AG04449 (cell line): Measurements from ENCODE around the gene ATAD2B.
"Not testable (repeated sequence)": the region's sequence is repeated elsewhere in the genome, so short reads cannot be mapped to it uniquely, and the experiment has no call there.

Experiments used
- CTCF ChIA-PET: fragments of 350-600 bp; formaldehyde crosslinking; extraction: SDS; loops from one replicate; lab custom pipeline; 2021; ENCODE audit warnings: antibody characterized with exemption; lab: Yijun Ruan, JAX
- POLR2A ChIA-PET: fragments of 400-600, 350-600 bp; formaldehyde crosslinking; extraction: SDS; loops from one replicate; lab custom pipeline; 2020; ENCODE audit warnings: antibody characterized with exemption, inconsistent platforms; lab: Yijun Ruan, JAX
- DNase-seq: peaks from one replicate; pipeline ENCODE4 v3.0.0-alpha.2; 2010; ENCODE audit warnings: low read depth, low spot score
- H3K4me3 ChIP-seq: 2 replicates; pipeline ENCODE4 v1.5.1; 2011; ENCODE audit warnings: low read depth, mild to moderate bottlenecking, control low read depth, low read length
- TF ChIP-seq, protein P1 (sequence below): IDR thresholded peaks from one replicate; pipeline ENCODE4 v1.5.1; 2011; ENCODE audit warnings: mild to moderate bottlenecking, moderate library complexity, low read length, control low read depth, inconsistent platforms; ENCODE audit not compliant: insufficient read depth; ENCODE audit errors: missing control alignments

Gene ATAD2B

DNA sequence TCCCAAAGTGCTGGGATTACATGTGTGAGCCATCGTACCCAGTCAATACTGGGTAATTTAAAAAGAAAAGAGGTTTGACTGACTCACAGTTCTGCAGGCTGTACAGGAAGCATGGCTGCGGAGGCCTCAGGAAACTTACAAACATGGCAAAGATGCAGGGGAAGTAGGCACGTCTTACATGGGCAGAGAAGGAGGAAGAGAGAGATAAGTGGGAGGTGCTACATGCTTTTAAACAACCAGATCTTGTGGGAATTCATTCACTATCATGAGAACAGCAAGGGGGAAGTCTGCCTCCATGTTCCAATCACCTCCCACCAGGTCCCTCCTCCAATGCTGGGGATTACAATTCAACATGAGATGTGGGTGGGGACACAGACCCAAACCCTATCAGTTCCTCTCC lies 192.5 kb downstream of the ATAD2B start:
- ChIA-PET POLR2A (no interaction called here), CTCF (no interaction called here)
- TF ChIP-seq, protein P1, sequence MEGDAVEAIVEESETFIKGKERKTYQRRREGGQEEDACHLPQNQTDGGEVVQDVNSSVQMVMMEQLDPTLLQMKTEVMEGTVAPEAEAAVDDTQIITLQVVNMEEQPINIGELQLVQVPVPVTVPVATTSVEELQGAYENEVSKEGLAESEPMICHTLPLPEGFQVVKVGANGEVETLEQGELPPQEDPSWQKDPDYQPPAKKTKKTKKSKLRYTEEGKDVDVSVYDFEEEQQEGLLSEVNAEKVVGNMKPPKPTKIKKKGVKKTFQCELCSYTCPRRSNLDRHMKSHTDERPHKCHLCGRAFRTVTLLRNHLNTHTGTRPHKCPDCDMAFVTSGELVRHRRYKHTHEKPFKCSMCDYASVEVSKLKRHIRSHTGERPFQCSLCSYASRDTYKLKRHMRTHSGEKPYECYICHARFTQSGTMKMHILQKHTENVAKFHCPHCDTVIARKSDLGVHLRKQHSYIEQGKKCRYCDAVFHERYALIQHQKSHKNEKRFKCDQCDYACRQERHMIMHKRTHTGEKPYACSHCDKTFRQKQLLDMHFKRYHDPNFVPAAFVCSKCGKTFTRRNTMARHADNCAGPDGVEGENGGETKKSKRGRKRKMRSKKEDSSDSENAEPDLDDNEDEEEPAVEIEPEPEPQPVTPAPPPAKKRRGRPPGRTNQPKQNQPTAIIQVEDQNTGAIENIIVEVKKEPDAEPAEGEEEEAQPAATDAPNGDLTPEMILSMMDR, result no peak
- DNase-seq, result no peak
- no peak overlapping the region for H3K4me3 ChIP-seq

DNA sequence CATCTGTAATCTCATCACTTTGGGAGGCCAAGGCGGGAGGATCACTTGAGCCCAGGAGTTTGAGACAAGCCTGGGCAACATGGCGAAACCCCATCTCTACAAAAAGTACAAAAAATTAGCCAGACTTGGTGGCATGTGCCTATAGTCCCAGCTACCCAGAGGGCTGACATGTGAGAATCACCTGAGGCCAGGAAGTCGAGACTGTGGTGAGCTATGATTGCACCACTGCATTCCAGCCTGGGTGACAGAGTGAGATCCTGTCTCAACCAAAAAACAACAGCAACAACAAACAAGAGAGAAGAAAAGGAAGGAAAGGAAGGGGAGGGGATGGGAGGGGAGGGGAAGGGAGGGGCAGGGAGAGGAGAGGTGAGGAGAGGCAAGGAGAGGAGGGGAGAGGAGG lies 203.9 kb downstream of the ATAD2B start:
- CTCF ChIA-PET, H3K4me3 ChIP-seq, POLR2A ChIA-PET, DNase-seq: not testable (repeated sequence)

DNA sequence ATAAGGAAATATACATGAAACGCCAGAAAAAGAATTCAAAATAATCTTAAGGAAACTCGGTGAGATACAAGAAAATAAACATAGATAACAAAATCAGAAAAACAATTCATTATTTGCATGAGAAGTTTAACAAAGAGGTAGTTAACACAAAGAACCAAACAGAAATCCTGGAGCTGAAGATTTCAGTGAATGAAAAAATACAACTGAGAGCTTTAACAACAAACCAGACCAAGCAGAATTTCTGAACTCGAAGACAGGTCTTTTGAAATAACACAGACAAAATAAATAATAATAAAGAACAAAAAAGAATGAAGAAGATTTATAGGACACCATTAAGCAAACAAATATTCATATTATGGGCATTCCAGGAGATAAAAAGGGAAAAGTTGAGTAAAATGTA lies 204.7 kb downstream of the ATAD2B start:
- DNase-seq, result no peak
- CTCF ChIA-PET, result no interaction called here
- POLR2A ChIA-PET, result no interaction called here
- TF ChIP-seq, protein P1, result no peak
- no peak overlapping the region for H3K4me3 ChIP-seq

DNA sequence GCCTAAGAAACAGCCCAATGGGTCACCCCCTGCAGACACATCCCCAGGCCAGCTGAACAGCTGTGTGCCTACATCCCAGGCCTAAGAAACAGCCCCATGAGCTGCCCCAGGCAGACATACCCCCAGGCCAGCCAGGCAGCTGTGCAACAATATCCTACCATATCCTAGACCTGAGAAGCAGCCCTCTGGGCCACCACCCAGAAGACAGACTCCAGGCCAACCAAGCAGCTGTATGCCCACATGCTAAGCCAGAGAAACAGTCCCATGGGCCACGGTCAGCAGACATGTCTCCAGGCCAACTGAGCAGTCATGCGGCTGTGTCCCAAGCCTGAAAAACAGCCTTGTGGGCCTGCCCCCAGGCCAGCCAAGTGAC lies 205.5 kb downstream of the ATAD2B start:
- H3K4me3 ChIP-seq, result no peak overlapping the region
- TF ChIP-seq, protein P1, result no peak
- POLR2A ChIA-PET, result no interaction called here
- CTCF ChIA-PET, result no interaction called here
- DNase-seq, result no peak

DNA sequence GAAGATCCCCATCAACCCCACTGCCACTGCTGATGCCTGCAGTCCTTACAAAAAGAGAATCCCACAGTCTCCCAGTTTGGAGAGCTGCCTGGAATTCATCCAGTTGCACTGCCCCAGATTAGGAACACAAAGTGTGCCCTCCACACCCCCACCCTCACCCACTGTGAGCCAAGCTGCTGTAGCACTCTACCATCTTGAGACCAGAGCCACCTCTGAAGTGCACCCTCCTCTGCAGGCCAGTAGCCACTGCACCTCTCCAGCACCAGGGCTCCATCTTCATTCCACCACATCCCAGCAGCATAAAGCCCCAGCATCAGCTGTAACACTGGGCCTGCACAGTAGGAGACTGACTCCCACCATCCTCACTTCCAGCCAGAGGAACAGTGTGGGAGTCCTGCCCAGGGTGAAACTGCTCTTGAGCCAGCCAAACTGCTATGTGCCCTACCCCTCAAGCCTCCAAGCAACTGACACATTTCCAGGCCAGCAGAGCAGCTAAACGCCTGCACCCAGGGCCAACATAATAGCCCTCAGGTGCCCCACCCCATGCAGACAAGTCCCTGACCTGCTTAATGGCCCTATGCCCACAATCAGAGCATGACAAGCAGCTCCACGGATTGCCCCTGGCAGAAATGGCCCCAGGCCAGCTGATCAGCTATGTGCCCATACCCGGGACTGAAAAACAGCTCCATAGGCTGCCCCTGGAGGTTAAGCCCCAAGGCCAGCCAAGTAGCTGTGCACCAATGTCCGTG lies 206.0 kb downstream of the ATAD2B start:
- DNase-seq, result no peak
- ChIA-PET POLR2A (no interaction called here), CTCF (no interaction called here)
- no peak overlapping the region for H3K4me3 ChIP-seq
- TF ChIP-seq, protein P1, result no peak

DNA sequence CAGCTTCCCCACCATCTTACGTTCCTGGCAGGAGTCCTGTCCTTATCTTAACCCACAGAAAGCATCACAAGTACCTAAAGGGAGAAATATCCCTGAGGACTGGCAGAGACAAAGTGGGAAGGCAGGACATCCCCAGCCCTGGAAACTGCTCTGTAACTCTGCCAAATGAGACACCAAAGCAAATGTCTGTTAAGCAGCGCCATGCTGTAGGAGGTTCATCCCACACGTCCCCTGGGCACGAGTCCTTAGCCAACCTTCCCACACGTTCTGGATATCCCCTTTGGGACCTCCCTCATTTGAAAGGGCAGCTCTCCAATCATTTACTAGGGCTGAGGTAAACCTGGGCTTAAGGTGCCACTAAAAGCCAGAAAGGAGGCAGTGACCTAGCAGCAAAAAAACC lies 207.2 kb downstream of the ATAD2B start:
- POLR2A ChIA-PET, result no interaction called here
- H3K4me3 ChIP-seq, result no peak overlapping the region
- no peak for DNase-seq
- CTCF ChIA-PET, result no interaction called here
- TF ChIP-seq, protein P1, result no peak
